ENCODE measurements around the gene WWOX. TPM values are rescaled to one million over a fixed set of nuclear protein-coding genes. Genes with fewer than 3 reads are reported as not detected.

WWOX gene
- total RNA-seq, 1 experiment from 2014 or later: 5.3 TPM

- DNase-seq (ENCODE audit: low read depth, low spot score): no peak
- in situ Hi-C loops (cut with HindIII; ENCODE audit: low pct_unique_long_range_greater_than_20kb, low sequenced_read_pairs): no loop called here
Observed at GRCh38 chr16:78098595-78099270, 721 bp upstream of the WWOX start.

- in situ Hi-C loops (cut with HindIII; ENCODE audit: low pct_unique_long_range_greater_than_20kb, low sequenced_read_pairs): no loop called here
- DNase-seq (ENCODE audit: low read depth, low spot score): no peak
Observed at GRCh38 chr16:78100112-78100467, 636 bp downstream of the WWOX start.

- in situ Hi-C loops (cut with HindIII; ENCODE audit: low pct_unique_long_range_greater_than_20kb, low sequenced_read_pairs): no loop called here
- DNase-seq (ENCODE audit: low read depth, low spot score): no peak
Observed at GRCh38 chr16:78102122-78102660, 2.7 kb downstream of the WWOX start.

GRCh38 chr16:78102865-78103264 lies 3.4 kb downstream of the WWOX start:
- no peak for DNase-seq (ENCODE audit: low read depth, low spot score)
- in situ Hi-C loops (cut with HindIII; ENCODE audit: low pct_unique_long_range_greater_than_20kb, low sequenced_read_pairs): no loop called here

GRCh38 chr16:78105517-78105916 lies 6.1 kb downstream of the WWOX start:
- DNase-seq (ENCODE audit: low read depth, low spot score): no peak
- in situ Hi-C loops (cut with HindIII; ENCODE audit: low pct_unique_long_range_greater_than_20kb, low sequenced_read_pairs): no loop called here

- no peak for DNase-seq (ENCODE audit: low read depth, low spot score)
- in situ Hi-C loops (cut with HindIII; ENCODE audit: low pct_unique_long_range_greater_than_20kb, low sequenced_read_pairs): no loop called here
Observed at GRCh38 chr16:78106686-78107085, 7.2 kb downstream of the WWOX start.

- in situ Hi-C loops (cut with HindIII; ENCODE audit: low pct_unique_long_range_greater_than_20kb, low sequenced_read_pairs): no loop called here
- no peak for DNase-seq (ENCODE audit: low read depth, low spot score)
Observed at GRCh38 chr16:78108451-78108850, 9.0 kb downstream of the WWOX start.

GRCh38 chr16:78113258-78113657 lies 13.8 kb downstream of the WWOX start:
- DNase-seq (ENCODE audit: low read depth, low spot score): no peak
- in situ Hi-C loops (cut with HindIII; ENCODE audit: low pct_unique_long_range_greater_than_20kb, low sequenced_read_pairs): no loop called here

- in situ Hi-C loops (cut with HindIII; ENCODE audit: low pct_unique_long_range_greater_than_20kb, low sequenced_read_pairs): no loop called here
- no peak for DNase-seq (ENCODE audit: low read depth, low spot score)
Observed at GRCh38 chr16:78115659-78116058, 16.2 kb downstream of the WWOX start.

- DNase-seq (ENCODE audit: low read depth, low spot score): no peak
- in situ Hi-C loops (cut with HindIII; ENCODE audit: low pct_unique_long_range_greater_than_20kb, low sequenced_read_pairs): no loop called here
Observed at GRCh38 chr16:78116946-78117345, 17.5 kb downstream of the WWOX start.

GRCh38 chr16:78117391-78117790 lies 17.9 kb downstream of the WWOX start:
- in situ Hi-C loops (cut with HindIII; ENCODE audit: low pct_unique_long_range_greater_than_20kb, low sequenced_read_pairs): no loop called here

GRCh38 chr16:78118469-78119025 lies 19.1 kb downstream of the WWOX start:
- DNase-seq (ENCODE audit: low read depth, low spot score): no peak
- in situ Hi-C loops (cut with HindIII; ENCODE audit: low pct_unique_long_range_greater_than_20kb, low sequenced_read_pairs): no loop called here

More at GRCh38 chr16:78117391-78117790, 17.9 kb downstream of the WWOX start:
- DNase-seq (ENCODE audit: low read depth, low spot score): no peak

GRCh38 chr16:78122774-78123315 lies 23.4 kb downstream of the WWOX start:
- DNase-seq (ENCODE audit: low read depth, low spot score): peak; percentile 85
- in situ Hi-C loops (cut with HindIII; ENCODE audit: low pct_unique_long_range_greater_than_20kb, low sequenced_read_pairs): no loop called here

GRCh38 chr16:78125112-78125844 lies 25.8 kb downstream of the WWOX start:
- in situ Hi-C loops (cut with HindIII; ENCODE audit: low pct_unique_long_range_greater_than_20kb, low sequenced_read_pairs): no loop called here
- no peak for DNase-seq (ENCODE audit: low read depth, low spot score)

GRCh38 chr16:78126662-78127061 lies 27.2 kb downstream of the WWOX start:
- in situ Hi-C loops (cut with HindIII; ENCODE audit: low pct_unique_long_range_greater_than_20kb, low sequenced_read_pairs): no loop called here
- DNase-seq (ENCODE audit: low read depth, low spot score): no peak

- in situ Hi-C loops (cut with HindIII; ENCODE audit: low pct_unique_long_range_greater_than_20kb, low sequenced_read_pairs): no loop called here
- no peak for DNase-seq (ENCODE audit: low read depth, low spot score)
Observed at GRCh38 chr16:78127130-78127529, 27.7 kb downstream of the WWOX start.

- no peak for DNase-seq (ENCODE audit: low read depth, low spot score)
- in situ Hi-C loops (cut with HindIII; ENCODE audit: low pct_unique_long_range_greater_than_20kb, low sequenced_read_pairs): no loop called here
Observed at GRCh38 chr16:78128913-78129312, 29.5 kb downstream of the WWOX start.

- no peak for DNase-seq (ENCODE audit: low read depth, low spot score)
- in situ Hi-C loops (cut with HindIII; ENCODE audit: low pct_unique_long_range_greater_than_20kb, low sequenced_read_pairs): no loop called here
Observed at GRCh38 chr16:78129349-78129748, 29.9 kb downstream of the WWOX start.
